Stomach (tissue), 4 donors: ENCODE measurements around the gene TMEM45A.

Source experiments
- CTCF ChIP-seq, 7 experiments: fragments of 450-650 bp in 4 of 7; fragments of 200-600 bp in 3 of 7; sonication (generic) in 3 of 7; IDR thresholded peaks; one replicate each; pipeline ENCODE4 v1.5.1; 2016 to 2019; ENCODE audit warnings: antibody characterized with exemption in 7 of 7, control low read depth in 2 of 7, mild to moderate bottlenecking in 1 of 7
- POLR2A ChIP-seq, 4 donors: fragments of 450-650 bp; IDR thresholded peaks; one replicate each; pipeline ENCODE4 v1.6.1; 2016; ENCODE audit warnings: antibody characterized with exemption in 4 of 4, control low read depth in 2 of 4, mild to moderate bottlenecking in 1 of 4, moderate library complexity in 1 of 4

- TF ChIP-seq POLR2A (IDR thresholded peaks at IDR 0.05), result no peak
- TF ChIP-seq CTCF (IDR thresholded peaks at IDR 0.05), result no peak
These were observed 34.4 kb downstream of the TMEM45A start for GRCh38 chr3:100526613-100527346.
